ENCODE measurements around the gene BCL2L13. TPM values are rescaled to one million over a fixed set of nuclear protein-coding genes. Genes with fewer than 3 reads are reported as not detected.
"Not testable (repeated sequence)": the region's sequence is repeated elsewhere in the genome, so short reads cannot be mapped to it uniquely, and the experiment has no call there.

BCL2L13 gene
- total and polyA plus RNA-seq, 8 donors = 30.5 to 38.9 (median 34.6) TPM

DNA sequence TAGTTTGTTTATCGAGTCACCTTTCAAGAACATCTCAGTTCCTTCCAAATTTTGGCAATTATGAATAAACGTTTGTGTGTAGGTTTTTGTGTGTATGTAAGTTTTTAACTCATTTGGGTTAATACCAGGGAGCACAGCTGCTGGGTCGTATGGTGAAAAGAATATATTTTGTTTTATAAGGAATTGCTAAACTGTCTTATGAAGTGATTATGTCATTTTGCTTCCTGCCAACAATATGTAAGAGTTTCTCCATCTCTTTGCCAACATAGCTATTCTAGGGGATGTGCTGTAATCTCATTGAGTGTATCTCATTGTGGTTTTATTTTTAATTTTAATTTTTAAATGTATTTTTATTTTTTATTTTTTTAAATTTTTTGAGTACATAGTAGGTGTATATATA lies 27.3 kb downstream of the BCL2L13 start:
- no peak for TF ChIP-seq CTCF (IDR thresholded peaks at IDR 0.05)
- intact Hi-C loops (cut with DNase I) = no loop called here
- peaks cover 0 to 13% of the 10 kb centered on the region in 2 donors for H3K4me1 ChIP-seq
- peaks cover 0 to 7% of the 10 kb centered on the region in 2 donors for H3K9me3 ChIP-seq
- DNase-seq (peak in 2 of 4 donors; percentile 25 to 57), ATAC-seq (no peak)
- H3K36me3 ChIP-seq = peaks cover 0 to 54% of the 10 kb centered on the region in 2 donors
- H3K4me3 ChIP-seq = no peak overlapping the region
- no peaks in the 10 kb centered on the region for H3K27me3 ChIP-seq
- peak overlapping the region in 1 of 2 donors; percentile 30 for H3K27ac ChIP-seq

- H3K9me3 ChIP-seq; H3K27ac ChIP-seq; ATAC-seq; H3K27me3 ChIP-seq; intact Hi-C loops (cut with DNase I); H3K4me3 ChIP-seq; DNase-seq; H3K36me3 ChIP-seq: not testable (repeated sequence)
- H3K4me1 ChIP-seq = peaks cover 0 to 31% of the 10 kb centered on the region in 2 donors
These were observed 33.0 kb downstream of the BCL2L13 start for GRCh38 chr22:17671521-17672092.

DNA sequence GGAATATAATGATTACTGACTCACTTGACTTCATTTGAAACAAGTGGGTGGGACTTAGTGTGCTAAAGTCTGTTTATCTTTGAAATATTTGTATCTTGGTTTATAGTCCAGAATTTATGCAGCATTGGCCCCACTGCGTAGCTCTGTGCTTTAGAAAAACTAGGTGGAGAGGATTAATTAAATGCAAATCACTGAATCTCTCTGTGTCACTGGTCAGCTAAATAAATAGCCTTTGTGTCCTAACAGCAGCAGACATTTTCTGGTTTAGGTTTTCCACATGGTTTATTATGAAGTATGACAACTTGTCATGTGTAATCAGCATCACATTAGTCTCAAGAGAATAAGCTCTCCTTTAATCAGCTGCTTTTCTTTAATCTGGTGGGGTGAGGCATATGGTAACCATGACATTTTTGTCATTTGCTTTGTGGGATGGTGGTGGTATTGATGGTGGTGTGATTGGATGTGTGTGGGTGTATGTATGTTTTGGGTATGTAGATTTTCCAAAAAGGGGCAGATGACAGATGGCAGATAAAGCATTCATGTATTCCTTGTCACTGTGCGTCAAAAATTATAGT lies 33.9 kb downstream of the BCL2L13 start:
- Histone ChIP-seq H3K36me3 (peaks cover 0 to 8% of the 10 kb centered on the region in 2 donors), H3K4me3 (no peak overlapping the region), H3K4me1 (peaks cover 0 to 31% of the 10 kb centered on the region in 2 donors), H3K27me3 (no peaks in the 10 kb centered on the region), H3K9me3 (no peaks in the 10 kb centered on the region), H3K27ac (peak overlapping the region in 1 of 2 donors; percentile 30)
- no peak for TF ChIP-seq CTCF (IDR thresholded peaks at IDR 0.05)
- no peak for ATAC-seq
- no peak for DNase-seq
- intact Hi-C loops (cut with DNase I) = no loop called here

DNA sequence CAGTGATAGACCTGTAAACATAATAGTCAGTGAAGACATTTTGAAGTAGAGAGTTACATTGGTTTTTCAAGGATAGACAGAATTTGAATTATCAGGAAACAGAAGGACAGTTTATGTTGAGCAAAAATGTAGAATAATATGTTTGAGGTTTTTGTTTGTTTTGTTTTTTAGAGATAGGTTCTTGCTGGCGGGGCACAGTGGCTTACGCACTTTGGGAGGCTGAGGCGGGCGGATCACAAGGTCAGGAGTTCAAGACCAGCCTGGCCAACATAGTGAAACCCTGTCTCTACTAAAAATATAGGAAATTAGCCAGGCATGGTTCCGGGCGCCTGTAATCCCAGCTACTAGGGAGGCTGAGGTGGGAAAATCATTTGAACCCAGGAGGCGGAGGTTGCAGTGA lies 35.6 kb downstream of the BCL2L13 start:
- peaks cover 0 to 39% of the 10 kb centered on the region in 2 donors for H3K4me1 ChIP-seq
- ATAC-seq = no peak
- H3K27ac ChIP-seq = no peak overlapping the region
- no peak overlapping the region for H3K4me3 ChIP-seq
- TF ChIP-seq CTCF (IDR thresholded peaks at IDR 0.05) = no peak
- H3K9me3 ChIP-seq = no peaks in the 10 kb centered on the region
- no peak for DNase-seq
- intact Hi-C loops (cut with DNase I) = no loop called here
- no peaks in the 10 kb centered on the region for H3K27me3 ChIP-seq
- peaks cover 0 to 8% of the 10 kb centered on the region in 2 donors for H3K36me3 ChIP-seq

DNA sequence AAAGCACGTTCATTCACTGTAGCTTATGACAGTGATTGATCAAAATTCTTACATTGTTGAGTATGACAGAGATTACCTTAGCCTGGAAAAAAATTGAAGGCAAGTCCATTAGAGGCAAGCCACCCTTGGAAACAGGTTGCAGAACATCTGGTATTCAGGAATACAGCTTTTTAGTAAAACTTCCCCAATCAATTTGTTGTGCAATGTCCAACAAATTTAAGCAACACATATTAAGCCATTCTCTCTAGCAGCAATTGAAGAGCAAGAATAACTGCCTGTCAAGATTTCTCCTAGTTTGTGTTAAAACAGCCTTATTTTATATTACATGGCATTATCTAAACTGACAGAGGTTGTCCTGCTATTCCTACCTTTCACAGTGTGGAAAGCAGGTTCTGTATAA lies 37.0 kb downstream of the BCL2L13 start:
- DNase-seq = no peak
- Histone ChIP-seq H3K4me1 (peaks cover 0 to 39% of the 10 kb centered on the region in 2 donors), H3K27me3 (no peaks in the 10 kb centered on the region), H3K9me3 (no peaks in the 10 kb centered on the region), H3K4me3 (no peak overlapping the region), H3K27ac (no peak overlapping the region), H3K36me3 (peaks cover 0 to 5% of the 10 kb centered on the region in 2 donors)
- intact Hi-C loops (cut with DNase I) = no loop called here
- TF ChIP-seq CTCF (IDR thresholded peaks at IDR 0.05) = no peak
- ATAC-seq = no peak
